ENCODE measurements around the gene OSBPL2.

The OSBPL2 gene

GRCh38 chr20:62252342-62252966 lies 14.1 kb downstream of the OSBPL2 start:
- TF ChIP-seq ZNF354C (tag by site-specific recombination; IDR thresholded peaks at IDR 0.05; ENCODE audit: borderline replicate concordance, low read depth) (no peak), ZNF248 (tag by site-specific recombination; IDR thresholded peaks at IDR 0.05) (no peak), ZNF560 (tag by site-specific recombination; IDR thresholded peaks at IDR 0.05; ENCODE audit: borderline replicate concordance) (no peak), ZBTB8A (tag by site-specific recombination; IDR thresholded peaks at IDR 0.05) (no peak), ZBTB44 (tag by site-specific recombination; IDR thresholded peaks at IDR 0.05) (no peak), ZNF398 (tag by site-specific recombination; IDR thresholded peaks at IDR 0.05) (no peak), ZNF292 (tag by site-specific recombination; IDR thresholded peaks at IDR 0.05; ENCODE audit: borderline replicate concordance, low read depth) (no peak), ZNF776 (tag by site-specific recombination; IDR thresholded peaks at IDR 0.05; ENCODE audit: borderline replicate concordance) (no peak), ZNF391 (tag by site-specific recombination; IDR thresholded peaks at IDR 0.05; ENCODE audit: borderline replicate concordance, low read depth) (no peak), ZNF514 (tag by site-specific recombination; IDR thresholded peaks at IDR 0.05) (no peak), ZNF362 (tag by site-specific recombination; IDR thresholded peaks at IDR 0.05) (no peak)
- Histone ChIP-seq H3K4me1 (ENCODE audit: control insufficient read depth, insufficient read depth, low read length) (no peaks in the 10 kb centered on the region), H3K9me3 (ENCODE audit: control insufficient read depth, insufficient read depth, low read depth, low read length) (no peaks in the 10 kb centered on the region), H3K27ac (ENCODE audit: extremely low read depth, low read depth, low read length) (no peak overlapping the region), H3K4me3 (ENCODE audit: low read depth, low read length) (no peak overlapping the region), H3K36me3 (ENCODE audit: control insufficient read depth in 2 of 2, insufficient read depth in 1 of 2, low read length in 2 of 2) (peaks cover 0 to 24% of the 10 kb centered on the region in 2 experiments; a peak in 2 of 3 replicates)
- ChIA-PET POLR2A (interaction anchor here (0.6 kb wide), 1 partner anchor 8 kb away, joined by 4 read pairs; no protein-coding TSS in a partner anchor), CTCF (no interaction called here)

- ChIA-PET POLR2A (no interaction called here), CTCF (interaction anchor here (0.5 kb wide), 1 partner anchor 95 kb away, joined by 3 read pairs; no protein-coding TSS in a partner anchor)
- Histone ChIP-seq H3K9me3 (ENCODE audit: control insufficient read depth, insufficient read depth, low read depth, low read length) (no peaks in the 10 kb centered on the region), H3K4me3 (ENCODE audit: low read depth, low read length) (no peak overlapping the region), H3K36me3 (ENCODE audit: control insufficient read depth in 2 of 2, insufficient read depth in 1 of 2, low read length in 2 of 2) (peaks cover 0 to 28% of the 10 kb centered on the region in 2 experiments; a peak in 2 of 3 replicates), H3K27ac (ENCODE audit: extremely low read depth, low read depth, low read length) (no peak overlapping the region), H3K4me1 (ENCODE audit: control insufficient read depth, insufficient read depth, low read length) (no peaks in the 10 kb centered on the region)
- TF ChIP-seq OSR2 (tag by site-specific recombination; IDR thresholded peaks at IDR 0.05) (no peak), ZNF398 (tag by site-specific recombination; IDR thresholded peaks at IDR 0.05) (peak; percentile 51), ZNF600 (tag by site-specific recombination; IDR thresholded peaks at IDR 0.05) (peak; percentile 76), ZFP37 (tag by site-specific recombination; IDR thresholded peaks at IDR 0.05) (no peak)
Measured at GRCh38 chr20:62253398-62253797, 15.1 kb downstream of the OSBPL2 start.

All from HEK293 (cell line).